SK-N-SH (cell line): Measurements from ENCODE around the gene PACSIN1.

Source experiments
- CTCF ChIP-seq: fragments of 200-600 bp; sonication (generic); IDR thresholded peaks from 2 replicates; pipeline ENCODE4 v1.6.1; 2017; ENCODE audit warnings: antibody characterized with exemption, mild to moderate bottlenecking, moderate library complexity
- EP300 ChIP-seq, 2 experiments: IDR thresholded peaks; 2 replicates each; pipeline versions ENCODE4 v1.4.0 to v1.6.1; 2012; ENCODE audit warnings: borderline replicate concordance in 1 of 2, low read depth in 1 of 2, low read length in 1 of 2
- FOXJ3 ChIP-seq: sonication (generic); formaldehyde crosslinking; IDR thresholded peaks from 2 replicates; pipeline ENCODE4 v1.5.1; 2020; ENCODE audit warnings: mild to moderate bottlenecking, missing genetic modification reagents
- FOXM1 ChIP-seq: IDR thresholded peaks from 2 replicates; pipeline ENCODE4 v1.4.0; 2012; ENCODE audit warnings: low read depth, mild to moderate bottlenecking
- MAX ChIP-seq: IDR thresholded peaks from 2 replicates; pipeline ENCODE4 v1.4.0; 2012; ENCODE audit warnings: low read depth
- POLR2AphosphoS5 ChIP-seq: IDR thresholded peaks from 2 replicates; pipeline ENCODE4 v1.6.1; 2012; ENCODE audit warnings: low read depth, low read length
- REST ChIP-seq: IDR thresholded peaks from 2 replicates; pipeline ENCODE4 v1.6.1; 2012; ENCODE audit warnings: mild to moderate bottlenecking, low read depth, low read length, moderate library complexity
- TAF1 ChIP-seq: IDR thresholded peaks from 2 replicates; pipeline ENCODE4 v1.6.1; 2012; ENCODE audit warnings: low read depth, mild to moderate bottlenecking, low read length, moderate library complexity, borderline replicate concordance
- TCF12 ChIP-seq: IDR thresholded peaks from 2 replicates; pipeline ENCODE4 v1.4.0; 2012
- YY1 ChIP-seq: IDR thresholded peaks from 2 replicates; pipeline ENCODE4 v1.4.0; 2012; ENCODE audit warnings: low read depth, mild to moderate bottlenecking

GRCh38 chr6:34510299-34510698 lies 44.4 kb downstream of the PACSIN1 start:
- TF ChIP-seq FOXM1 = no peak
- TF ChIP-seq CTCF = no peak
- TF ChIP-seq POLR2AphosphoS5 = no peak
- TF ChIP-seq YY1 = no peak
- TF ChIP-seq MAX = no peak
- TF ChIP-seq REST = no peak
- no peak for TF ChIP-seq EP300 (IDR thresholded peaks at IDR 0.05; ENCODE audit: borderline replicate concordance in 1 of 2, low read depth in 1 of 2, low read length in 1 of 2)
- no peak for TF ChIP-seq TCF12
- no peak for TF ChIP-seq TAF1
- no peak for TF ChIP-seq FOXJ3 (CRISPR knock-in tag)
